Neural cell (in vitro differentiated cells): ENCODE results near the gene TXNDC2. TPM values are rescaled to one million over a fixed set of nuclear protein-coding genes. Genes with fewer than 3 reads are reported as not detected.

Experiments
- H2AFZ ChIP-seq: fragments of 200-600, 300-800 bp; sonication (generic), shearing (Covaris generic); 2 replicates; pipeline ENCODE4 v1.6.0; 2014; ENCODE audit warnings: low read depth, mild to moderate bottlenecking, antibody characterized with exemption, low read length, moderate library complexity
- H3F3A ChIP-seq: fragments of 200-600 bp; shearing (Covaris generic); 2 replicates; pipeline ENCODE4 v1.6.1; 2016; ENCODE audit warnings: mild to moderate bottlenecking, moderate library complexity, mixed read lengths, antibody characterized with exemption, low read length; ENCODE audit not compliant: insufficient read depth, poor library complexity, severe bottlenecking
- H3K27ac ChIP-seq: fragments of 200-600, 300-800 bp; sonication (generic), shearing (Covaris generic); 2 replicates; pipeline ENCODE4 v1.5.1; 2014; ENCODE audit warnings: mild to moderate bottlenecking, low read length, moderate library complexity
- H3K27me3 ChIP-seq: fragments of 300-800, 200-600 bp; sonication (generic), shearing (Covaris generic); 2 replicates; pipeline ENCODE4 v1.6.0; 2014; ENCODE audit warnings: mild to moderate bottlenecking, low read depth, low read length, moderate library complexity; ENCODE audit not compliant: insufficient read depth
- H3K36me3 ChIP-seq: fragments of 300-800, 200-600 bp; sonication (generic), shearing (Covaris generic); 2 replicates; pipeline ENCODE4 v1.5.1; 2014; ENCODE audit warnings: mild to moderate bottlenecking, antibody characterized with exemption, low read length, moderate library complexity; ENCODE audit not compliant: insufficient read depth
- H3K4me2 ChIP-seq: fragments of 300-800, 200-600 bp; sonication (generic), shearing (Covaris generic); 2 replicates; pipeline ENCODE4 v1.6.0; 2014; ENCODE audit warnings: mild to moderate bottlenecking, low read length
- H3K4me3 ChIP-seq: fragments of 300-800, 200-600 bp; sonication (generic), shearing (Covaris generic); 2 replicates; pipeline ENCODE4 v1.5.1; 2014; ENCODE audit warnings: mild to moderate bottlenecking, low read length, moderate library complexity
- H3K79me2 ChIP-seq: fragments of 200-600 bp; shearing (Covaris generic); replicated peaks from 2 replicates; pipeline ENCODE4 v1.6.0; 2014; ENCODE audit warnings: mild to moderate bottlenecking, low read length, moderate library complexity; ENCODE audit not compliant: insufficient read depth
- H3K9ac ChIP-seq: fragments of 300-800, 200-600 bp; sonication (generic), shearing (Covaris generic); 2 replicates; pipeline ENCODE4 v1.6.1; 2016; ENCODE audit warnings: mild to moderate bottlenecking, low read length, mixed read lengths
- H3K9me2 ChIP-seq: fragments of 200-600 bp; shearing (Covaris generic); 2 replicates; pipeline ENCODE4 v1.6.1; 2016; ENCODE audit warnings: mild to moderate bottlenecking, low read length, mixed read lengths; ENCODE audit not compliant: insufficient read depth
- H3K9me3 ChIP-seq: fragments of 200-600, 300-800 bp; sonication (generic), shearing (Covaris generic); 2 replicates; pipeline ENCODE4 v1.6.1; 2016; ENCODE audit warnings: mild to moderate bottlenecking, mixed run types, low read length, moderate library complexity, mixed read lengths
- H4K20me1 ChIP-seq: fragments of 200-600 bp; shearing (Covaris generic); 2 replicates; pipeline ENCODE4 v1.6.1; 2016; ENCODE audit warnings: mild to moderate bottlenecking, mixed run types; ENCODE audit not compliant: insufficient read depth
- EP300 ChIP-seq: fragments of 450-650 bp; conservative IDR thresholded peaks from 2 replicates; pipeline ENCODE4 v1.6.1; 2014; ENCODE audit warnings: antibody characterized with exemption, mild to moderate bottlenecking, moderate library complexity; ENCODE audit not compliant: poor library complexity, severe bottlenecking
- EZH2 ChIP-seq: fragments of 200-600, 300-800 bp; shearing (Covaris generic), sonication (generic); IDR thresholded peaks from 2 replicates; pipeline ENCODE4 v1.6.1; 2014; ENCODE audit warnings: antibody characterized with exemption, low read length, borderline replicate concordance, mild to moderate bottlenecking; ENCODE audit not compliant: insufficient read depth, poor library complexity, severe bottlenecking
- MXI1 ChIP-seq: fragments of 450-650 bp; conservative IDR thresholded peaks from 2 replicates; pipeline ENCODE4 v1.6.1; 2014; ENCODE audit warnings: antibody characterized with exemption, mild to moderate bottlenecking; ENCODE audit not compliant: poor library complexity, severe bottlenecking
- POLR2AphosphoS5 ChIP-seq: IDR thresholded peaks from 2 replicates; pipeline ENCODE4 v1.6.1; 2012
- RAD21 ChIP-seq: fragments of 450-650 bp; conservative IDR thresholded peaks from 2 replicates; pipeline ENCODE4 v1.6.1; 2014; ENCODE audit warnings: antibody characterized with exemption, mild to moderate bottlenecking, moderate library complexity
- SMC3 ChIP-seq: fragments of 450-650 bp; conservative IDR thresholded peaks from 2 replicates; pipeline ENCODE4 v1.6.1; 2014; ENCODE audit warnings: antibody characterized with exemption, mild to moderate bottlenecking, moderate library complexity; ENCODE audit not compliant: poor library complexity
- TAF1 ChIP-seq: IDR thresholded peaks from 2 replicates; pipeline ENCODE4 v1.6.1; 2012; ENCODE audit warnings: low read depth
- polyA plus RNA-seq: library from polyadenylated mRNA; depleted of rRNA; stranded (reverse); fragments of >200 nt; gene quantifications from 2 replicates; pipeline ENCODE4 v1.2.3, GENCODE V29; 2014
- TF ChIP-seq, protein P1 (sequence below): IDR thresholded peaks from 2 replicates; pipeline ENCODE4 v1.6.1; 2012; ENCODE audit warnings: borderline replicate concordance
- TF ChIP-seq, protein P2 (sequence below): fragments of 450-650 bp; IDR thresholded peaks from 2 replicates; pipeline ENCODE4 v1.5.1; 2014; ENCODE audit warnings: antibody characterized with exemption, mild to moderate bottlenecking, moderate library complexity; ENCODE audit not compliant: poor library complexity, severe bottlenecking

Gene TXNDC2
- polyA plus RNA-seq, 1 donor from 2014 or later: 0.41 TPM

DNA sequence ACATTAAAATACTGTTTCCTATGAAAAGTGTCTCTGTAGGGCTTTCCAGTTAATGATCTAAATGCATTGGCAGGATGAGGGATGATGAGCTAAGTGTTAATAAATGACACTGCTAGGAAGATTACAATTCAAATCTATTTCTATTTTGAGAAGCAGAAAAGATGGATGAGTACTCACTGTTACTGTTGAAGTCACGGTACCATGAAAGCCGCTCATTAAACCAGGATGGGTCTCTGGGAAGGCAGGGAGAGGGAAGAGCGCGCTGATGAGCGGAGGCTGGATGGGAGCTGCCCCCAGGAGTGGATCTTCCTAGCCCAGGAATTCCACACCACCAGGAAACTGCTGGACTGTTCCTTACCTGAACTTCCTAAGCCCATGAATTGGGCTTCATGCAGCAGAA lies 27.1 kb upstream of the TXNDC2 start:
- Histone ChIP-seq H3K36me3 (no peaks in the 10 kb centered on the region), H3F3A (no peaks in the 10 kb centered on the region), H3K9me2 (no peaks in the 10 kb centered on the region), H2AFZ (no peak overlapping the region), H3K27me3 (no peaks in the 10 kb centered on the region), H3K9me3 (no peaks in the 10 kb centered on the region), H3K9ac (peak overlapping the region; percentile 13), H3K79me2 (no peaks in the 10 kb centered on the region), H4K20me1 (no peaks in the 10 kb centered on the region), H3K4me2 (peak overlapping the region; percentile 15), H3K27ac (peak overlapping the region; percentile 60), H3K4me3 (peak overlapping the region; percentile 36)
- TF ChIP-seq, protein P1, sequence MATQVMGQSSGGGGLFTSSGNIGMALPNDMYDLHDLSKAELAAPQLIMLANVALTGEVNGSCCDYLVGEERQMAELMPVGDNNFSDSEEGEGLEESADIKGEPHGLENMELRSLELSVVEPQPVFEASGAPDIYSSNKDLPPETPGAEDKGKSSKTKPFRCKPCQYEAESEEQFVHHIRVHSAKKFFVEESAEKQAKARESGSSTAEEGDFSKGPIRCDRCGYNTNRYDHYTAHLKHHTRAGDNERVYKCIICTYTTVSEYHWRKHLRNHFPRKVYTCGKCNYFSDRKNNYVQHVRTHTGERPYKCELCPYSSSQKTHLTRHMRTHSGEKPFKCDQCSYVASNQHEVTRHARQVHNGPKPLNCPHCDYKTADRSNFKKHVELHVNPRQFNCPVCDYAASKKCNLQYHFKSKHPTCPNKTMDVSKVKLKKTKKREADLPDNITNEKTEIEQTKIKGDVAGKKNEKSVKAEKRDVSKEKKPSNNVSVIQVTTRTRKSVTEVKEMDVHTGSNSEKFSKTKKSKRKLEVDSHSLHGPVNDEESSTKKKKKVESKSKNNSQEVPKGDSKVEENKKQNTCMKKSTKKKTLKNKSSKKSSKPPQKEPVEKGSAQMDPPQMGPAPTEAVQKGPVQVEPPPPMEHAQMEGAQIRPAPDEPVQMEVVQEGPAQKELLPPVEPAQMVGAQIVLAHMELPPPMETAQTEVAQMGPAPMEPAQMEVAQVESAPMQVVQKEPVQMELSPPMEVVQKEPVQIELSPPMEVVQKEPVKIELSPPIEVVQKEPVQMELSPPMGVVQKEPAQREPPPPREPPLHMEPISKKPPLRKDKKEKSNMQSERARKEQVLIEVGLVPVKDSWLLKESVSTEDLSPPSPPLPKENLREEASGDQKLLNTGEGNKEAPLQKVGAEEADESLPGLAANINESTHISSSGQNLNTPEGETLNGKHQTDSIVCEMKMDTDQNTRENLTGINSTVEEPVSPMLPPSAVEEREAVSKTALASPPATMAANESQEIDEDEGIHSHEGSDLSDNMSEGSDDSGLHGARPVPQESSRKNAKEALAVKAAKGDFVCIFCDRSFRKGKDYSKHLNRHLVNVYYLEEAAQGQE: peak; percentile 86
- no peak for TF ChIP-seq MXI1

DNA sequence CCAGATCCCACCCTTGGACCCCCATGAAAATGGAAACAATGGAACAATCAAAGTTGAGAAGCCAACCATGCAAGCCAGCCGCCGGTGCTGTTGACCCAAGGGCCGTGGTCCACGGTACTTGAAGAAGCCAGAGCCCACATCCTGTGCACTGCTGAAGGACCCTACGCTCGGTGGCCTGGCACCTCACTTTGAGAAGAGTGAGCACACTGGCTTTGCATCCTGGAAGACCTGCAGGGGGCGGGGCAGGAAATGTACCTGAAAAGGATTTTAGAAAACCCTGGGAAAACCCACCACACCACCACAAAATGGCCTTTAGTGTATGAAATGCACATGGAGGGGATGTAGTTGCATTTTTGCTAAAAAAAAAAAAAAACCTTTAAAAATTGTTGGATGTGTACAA lies 26.5 kb upstream of the TXNDC2 start:
- Histone ChIP-seq H3K36me3 (no peaks in the 10 kb centered on the region), H3K4me2 (no peak overlapping the region), H3K4me3 (peak overlapping the region; percentile 36), H3K9ac (no peak overlapping the region), H3F3A (no peaks in the 10 kb centered on the region), H3K79me2 (no peaks in the 10 kb centered on the region), H3K9me2 (no peaks in the 10 kb centered on the region), H2AFZ (no peak overlapping the region), H4K20me1 (no peaks in the 10 kb centered on the region), H3K27me3 (no peaks in the 10 kb centered on the region), H3K27ac (peak overlapping the region; percentile 60), H3K9me3 (no peaks in the 10 kb centered on the region)
- TF ChIP-seq, protein P2, sequence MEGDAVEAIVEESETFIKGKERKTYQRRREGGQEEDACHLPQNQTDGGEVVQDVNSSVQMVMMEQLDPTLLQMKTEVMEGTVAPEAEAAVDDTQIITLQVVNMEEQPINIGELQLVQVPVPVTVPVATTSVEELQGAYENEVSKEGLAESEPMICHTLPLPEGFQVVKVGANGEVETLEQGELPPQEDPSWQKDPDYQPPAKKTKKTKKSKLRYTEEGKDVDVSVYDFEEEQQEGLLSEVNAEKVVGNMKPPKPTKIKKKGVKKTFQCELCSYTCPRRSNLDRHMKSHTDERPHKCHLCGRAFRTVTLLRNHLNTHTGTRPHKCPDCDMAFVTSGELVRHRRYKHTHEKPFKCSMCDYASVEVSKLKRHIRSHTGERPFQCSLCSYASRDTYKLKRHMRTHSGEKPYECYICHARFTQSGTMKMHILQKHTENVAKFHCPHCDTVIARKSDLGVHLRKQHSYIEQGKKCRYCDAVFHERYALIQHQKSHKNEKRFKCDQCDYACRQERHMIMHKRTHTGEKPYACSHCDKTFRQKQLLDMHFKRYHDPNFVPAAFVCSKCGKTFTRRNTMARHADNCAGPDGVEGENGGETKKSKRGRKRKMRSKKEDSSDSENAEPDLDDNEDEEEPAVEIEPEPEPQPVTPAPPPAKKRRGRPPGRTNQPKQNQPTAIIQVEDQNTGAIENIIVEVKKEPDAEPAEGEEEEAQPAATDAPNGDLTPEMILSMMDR: no peak
- TF ChIP-seq EP300 (no peak), TAF1 (no peak), RAD21 (no peak), SMC3 (no peak), EZH2 (no peak)

DNA sequence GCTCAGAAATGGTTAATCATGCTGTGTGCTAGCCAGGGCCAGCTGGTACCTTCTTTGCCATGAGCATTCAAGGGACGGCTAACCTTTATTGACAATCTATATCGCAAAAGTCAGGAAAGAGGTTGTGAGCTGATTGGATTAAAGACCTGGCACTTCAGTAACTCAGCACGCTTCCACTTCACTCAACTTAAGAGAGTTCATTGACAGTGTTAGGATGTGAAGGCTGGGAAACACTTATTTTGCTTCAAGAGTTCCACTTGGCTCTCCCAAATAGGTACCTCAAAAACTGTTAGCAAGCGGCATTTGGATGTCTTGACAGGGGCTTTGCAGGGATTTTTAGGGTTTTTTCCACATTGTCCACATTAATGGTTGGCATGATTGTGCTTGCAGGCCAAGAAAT lies 25.1 kb upstream of the TXNDC2 start:
- TF ChIP-seq, protein P1: no peak
- no peak for TF ChIP-seq EZH2
- TF ChIP-seq TAF1: no peak
- TF ChIP-seq RAD21: no peak
- TF ChIP-seq MXI1: no peak
- no peak for TF ChIP-seq SMC3
- TF ChIP-seq, protein P2: no peak
- TF ChIP-seq EP300: no peak
- no peak for TF ChIP-seq POLR2AphosphoS5
- H4K20me1 ChIP-seq: no peaks in the 10 kb centered on the region
- no peak overlapping the region for H3K4me3 ChIP-seq
- no peak overlapping the region for H3K27ac ChIP-seq
- no peaks in the 10 kb centered on the region for H3F3A ChIP-seq
- no peaks in the 10 kb centered on the region for H3K36me3 ChIP-seq
- no peak overlapping the region for H3K4me2 ChIP-seq
- H3K27me3 ChIP-seq: no peaks in the 10 kb centered on the region
- no peaks in the 10 kb centered on the region for H3K9me2 ChIP-seq
- H3K9me3 ChIP-seq: no peaks in the 10 kb centered on the region
- no peak overlapping the region for H2AFZ ChIP-seq
- no peaks in the 10 kb centered on the region for H3K79me2 ChIP-seq
- no peak overlapping the region for H3K9ac ChIP-seq
